NT2/D1 (cell line): ENCODE data around the gene CRYBG1.

Source experiments
- DNase-seq: peaks from one replicate; pipeline ENCODE4 v3.0.0-alpha.2; 2011; ENCODE audit warnings: low read depth, low spot score
- H3K27me3 ChIP-seq: 2 replicates; pipeline ENCODE4 v1.6.0; 2011; ENCODE audit warnings: mild to moderate bottlenecking; ENCODE audit not compliant: insufficient read length, insufficient read depth
- H3K36me3 ChIP-seq: 2 replicates; pipeline ENCODE4 v1.6.1; 2011; ENCODE audit warnings: mild to moderate bottlenecking, low read length, mixed read lengths; ENCODE audit not compliant: insufficient read depth, insufficient read length
- H3K4me1 ChIP-seq: 2 replicates; pipeline ENCODE4 v1.5.1; 2011; ENCODE audit not compliant: insufficient read depth, insufficient read length
- H3K4me3 ChIP-seq: 2 replicates; pipeline ENCODE4 v1.5.1; 2011; ENCODE audit warnings: low read depth; ENCODE audit not compliant: insufficient read length
- H3K9ac ChIP-seq: 2 replicates; pipeline ENCODE4 v1.6.0; 2011; ENCODE audit warnings: low read depth; ENCODE audit not compliant: insufficient read length
- H3K9me3 ChIP-seq: 2 replicates; pipeline ENCODE4 v1.5.1; 2011; ENCODE audit warnings: mild to moderate bottlenecking, low read length; ENCODE audit not compliant: insufficient read depth
- SUZ12 ChIP-seq: IDR thresholded peaks from 2 replicates; pipeline ENCODE4 v1.6.1; 2011; ENCODE audit not compliant: insufficient read length, insufficient read depth; ENCODE audit errors: extremely low read depth
- YY1 ChIP-seq: IDR thresholded peaks from 2 replicates; pipeline ENCODE4 v1.6.1; 2011; ENCODE audit not compliant: insufficient read length, insufficient read depth
- ZNF274 ChIP-seq: IDR thresholded peaks from 2 replicates; pipeline ENCODE4 v1.6.1; 2011; ENCODE audit warnings: mild to moderate bottlenecking, low read depth, low read length

The CRYBG1 gene

GRCh38 chr6:106468935-106469334, 108.4 kb downstream of the CRYBG1 start:
- no peak overlapping the region for H3K9ac ChIP-seq
- no peaks in the 10 kb centered on the region for H3K9me3 ChIP-seq
- no peaks in the 10 kb centered on the region for H3K36me3 ChIP-seq
- H3K4me3 ChIP-seq, result no peak overlapping the region
- TF ChIP-seq YY1, result no peak
- TF ChIP-seq ZNF274, result no peak
- TF ChIP-seq SUZ12, result no peak
- DNase-seq, result no peak
- H3K4me1 ChIP-seq, result no peaks in the 10 kb centered on the region
- no peaks in the 10 kb centered on the region for H3K27me3 ChIP-seq

GRCh38 chr6:106469882-106470281, 109.4 kb downstream of the CRYBG1 start:
- Histone ChIP-seq H3K36me3 (no peaks in the 10 kb centered on the region), H3K27me3 (no peaks in the 10 kb centered on the region), H3K9ac (no peak overlapping the region), H3K9me3 (no peaks in the 10 kb centered on the region), H3K4me1 (no peaks in the 10 kb centered on the region), H3K4me3 (no peak overlapping the region)
- no peak for DNase-seq
- no peak for TF ChIP-seq SUZ12

DNA sequence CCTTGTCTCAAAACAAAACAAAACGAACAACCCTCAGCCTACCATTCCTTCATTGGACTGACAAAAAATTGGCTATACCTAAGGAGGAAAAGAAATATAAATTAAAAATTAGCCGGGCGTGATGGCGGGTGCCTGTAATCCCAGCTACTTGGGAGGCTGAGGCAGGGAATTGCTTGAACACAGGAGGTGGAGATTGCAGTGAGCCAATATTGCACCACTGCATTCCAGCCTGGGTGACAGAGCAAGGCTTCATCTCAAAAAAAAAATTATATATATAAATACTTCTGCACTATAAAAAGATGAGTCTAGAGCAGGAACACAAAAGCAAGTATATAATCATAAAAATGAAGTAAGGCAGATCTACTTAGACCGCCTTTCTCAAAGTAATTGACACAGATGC, 109.8 kb downstream of the CRYBG1 start:
- Histone ChIP-seq H3K27me3 (no peaks in the 10 kb centered on the region), H3K4me3 (no peak overlapping the region), H3K9ac (no peak overlapping the region), H3K36me3 (no peaks in the 10 kb centered on the region), H3K9me3 (no peaks in the 10 kb centered on the region), H3K4me1 (no peaks in the 10 kb centered on the region)
- no peak for DNase-seq
- TF ChIP-seq SUZ12 (no peak), ZNF274 (no peak), YY1 (no peak)

DNA sequence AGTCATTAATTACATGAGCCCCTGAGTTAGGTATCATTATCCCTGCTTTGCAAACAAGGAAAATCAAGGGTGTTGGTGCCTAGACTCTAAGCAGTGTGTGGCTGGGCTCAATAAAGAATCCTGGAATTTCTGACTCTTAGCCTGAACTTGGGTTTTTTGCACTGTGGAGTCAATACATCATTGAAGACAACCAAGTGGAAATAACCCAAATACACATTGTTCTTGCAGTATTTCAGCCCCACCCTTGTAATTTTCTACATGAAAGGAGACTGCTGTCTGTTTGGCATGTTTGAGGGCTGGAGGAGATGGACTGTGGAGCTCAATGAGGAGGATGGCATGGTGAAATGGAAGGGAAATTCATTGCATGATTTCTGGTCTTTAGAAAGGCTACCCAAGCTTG, 110.3 kb downstream of the CRYBG1 start:
- H3K4me3 ChIP-seq, result no peak overlapping the region
- no peaks in the 10 kb centered on the region for H3K27me3 ChIP-seq
- no peak for TF ChIP-seq ZNF274
- no peak for TF ChIP-seq SUZ12
- TF ChIP-seq YY1, result no peak
- no peaks in the 10 kb centered on the region for H3K36me3 ChIP-seq
- no peak for DNase-seq
- no peaks in the 10 kb centered on the region for H3K9me3 ChIP-seq
- H3K4me1 ChIP-seq, result no peaks in the 10 kb centered on the region
- H3K9ac ChIP-seq, result no peak overlapping the region

DNA sequence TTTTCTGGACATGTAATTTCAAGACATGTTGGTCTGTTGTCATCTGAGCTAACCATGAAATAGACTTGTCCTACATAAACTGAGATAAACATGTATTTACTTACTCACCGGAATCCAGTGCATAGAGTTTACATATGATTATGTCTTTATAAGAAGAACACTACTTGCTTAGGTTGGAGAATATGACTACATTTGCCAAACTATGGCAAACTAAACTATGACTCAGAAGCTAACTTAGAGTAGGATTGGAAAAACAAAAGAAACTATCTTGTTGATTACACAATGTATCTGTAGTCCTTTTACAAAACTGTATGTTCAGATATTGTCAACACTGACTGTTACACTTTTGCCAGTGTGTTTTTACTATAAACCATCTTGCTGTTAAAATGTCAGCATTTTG, 113.3 kb downstream of the CRYBG1 start:
- no peak overlapping the region for H3K4me3 ChIP-seq
- H3K9ac ChIP-seq, result no peak overlapping the region
- H3K27me3 ChIP-seq, result no peaks in the 10 kb centered on the region
- H3K36me3 ChIP-seq, result no peaks in the 10 kb centered on the region
- no peak for DNase-seq
- TF ChIP-seq ZNF274 (no peak), SUZ12 (no peak), YY1 (no peak)
- H3K4me1 ChIP-seq, result no peaks in the 10 kb centered on the region
- no peaks in the 10 kb centered on the region for H3K9me3 ChIP-seq

- Histone ChIP-seq H3K36me3 (no peaks in the 10 kb centered on the region), H3K9me3 (no peaks in the 10 kb centered on the region), H3K4me3 (no peak overlapping the region), H3K27me3 (no peaks in the 10 kb centered on the region), H3K9ac (no peak overlapping the region), H3K4me1 (no peaks in the 10 kb centered on the region)
- no peak for DNase-seq
- TF ChIP-seq SUZ12 (no peak), ZNF274 (no peak), YY1 (no peak)
Observed at GRCh38 chr6:106474466-106474865, 113.9 kb downstream of the CRYBG1 start.

DNA sequence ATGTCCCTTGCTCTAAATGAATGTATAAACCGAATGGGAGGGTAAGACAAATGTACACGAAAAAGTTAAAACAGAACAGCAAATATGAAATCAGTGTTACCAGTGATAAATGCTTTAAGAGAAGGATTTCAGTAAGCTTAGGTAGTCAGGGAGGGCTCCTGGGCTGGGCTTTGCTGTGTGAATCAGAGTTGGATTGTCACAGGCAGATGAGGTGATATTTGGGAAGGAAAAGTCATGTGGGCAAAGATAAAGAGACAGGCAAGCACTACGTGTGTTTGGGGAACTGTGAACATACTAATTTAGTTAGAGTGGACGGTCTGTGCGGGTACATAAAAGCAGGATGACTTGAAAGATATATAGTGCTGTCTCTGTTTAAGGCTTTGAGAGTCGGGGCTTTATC, 114.8 kb downstream of the CRYBG1 start:
- Histone ChIP-seq H3K4me3 (no peak overlapping the region), H3K9me3 (no peaks in the 10 kb centered on the region), H3K36me3 (no peaks in the 10 kb centered on the region), H3K9ac (no peak overlapping the region), H3K27me3 (no peaks in the 10 kb centered on the region), H3K4me1 (no peaks in the 10 kb centered on the region)
- TF ChIP-seq ZNF274 (no peak), SUZ12 (no peak), YY1 (no peak)
- no peak for DNase-seq

- DNase-seq, result no peak
- TF ChIP-seq YY1 (no peak), ZNF274 (no peak), SUZ12 (no peak)
- no peak overlapping the region for H3K9ac ChIP-seq
- H3K36me3 ChIP-seq, result no peaks in the 10 kb centered on the region
- H3K27me3 ChIP-seq, result no peaks in the 10 kb centered on the region
- H3K4me1 ChIP-seq, result no peaks in the 10 kb centered on the region
- no peaks in the 10 kb centered on the region for H3K9me3 ChIP-seq
- no peak overlapping the region for H3K4me3 ChIP-seq
Observed at GRCh38 chr6:106476331-106477105, 116.0 kb downstream of the CRYBG1 start.
